ENCODE results near the gene GOLGA6L10.
"Not testable (repeated sequence)": the region's sequence is repeated elsewhere in the genome, so short reads cannot be mapped to it uniquely, and the experiment has no call there.

The GOLGA6L10 gene

GRCh38 chr15:82300326-82300725, 48.9 kb downstream of the GOLGA6L10 start:
- DNase-seq (ENCODE audit: low read depth in 2 of 2): not testable (repeated sequence)

GRCh38 chr15:82299511-82299914, 49.8 kb downstream of the GOLGA6L10 start:
- DNase-seq (ENCODE audit: low read depth in 2 of 2): not testable (repeated sequence)

GRCh38 chr15:82298520-82298919, 50.8 kb downstream of the GOLGA6L10 start:
- DNase-seq (ENCODE audit: low read depth in 2 of 2): peak; percentile 6 to 22

- no peak for DNase-seq (ENCODE audit: low read depth in 2 of 2)
These were observed 51.2 kb downstream of the GOLGA6L10 start for GRCh38 chr15:82298032-82298431.

GRCh38 chr15:82297546-82297945, 51.7 kb downstream of the GOLGA6L10 start:
- no peak for DNase-seq (ENCODE audit: low read depth in 2 of 2)

- no peak for DNase-seq (ENCODE audit: low read depth in 2 of 2)
These were observed 55.1 kb downstream of the GOLGA6L10 start for GRCh38 chr15:82294061-82294690.

GRCh38 chr15:82292271-82292670, 57.0 kb downstream of the GOLGA6L10 start:
- no peak for DNase-seq (ENCODE audit: low read depth in 2 of 2)

Data from stimulated activated CD4-positive, alpha-beta T cell treated with anti-CD3 and anti-CD28 coated beads, Interleukin-12 subunit alpha, Interleukin-12 subunit beta, amount 100 ng/mL, for 24 hours (primary cell).